ENCODE data around the gene LCN1.
A peak's percentile ranks its signal among the peaks of the same experiment; 100 is the strongest.

Gene LCN1

GRCh38 chr9:135488013-135488330, 33.3 kb upstream of the LCN1 start:
- no peak for DNase-seq (ENCODE audit: extremely low read depth in 1 of 2, low read depth in 1 of 2)

DNA sequence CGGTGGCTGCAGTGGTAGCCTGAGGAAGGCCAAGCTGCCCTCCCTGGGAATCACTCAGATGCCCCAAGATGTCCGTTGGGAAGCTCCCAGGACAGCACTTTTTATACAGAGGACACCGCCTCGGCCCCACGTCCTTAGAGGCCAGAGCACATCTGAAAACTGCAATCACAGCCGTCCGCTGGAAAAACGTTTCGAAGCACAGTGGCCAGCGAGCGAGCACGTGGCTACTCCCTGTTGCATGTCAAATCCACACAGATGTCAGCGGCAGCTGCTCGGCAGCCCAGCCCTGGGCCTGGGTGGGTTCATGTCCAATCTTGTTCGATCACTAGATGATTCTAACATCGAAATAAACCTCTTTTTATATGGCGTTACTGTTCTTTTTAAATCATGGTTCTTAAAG, 32.7 kb upstream of the LCN1 start:
- no peak for DNase-seq (ENCODE audit: extremely low read depth in 1 of 2, low read depth in 1 of 2)

- DNase-seq (ENCODE audit: extremely low read depth in 1 of 2, low read depth in 1 of 2): no peak
Measured at GRCh38 chr9:135489188-135489906, 31.9 kb upstream of the LCN1 start.

DNA sequence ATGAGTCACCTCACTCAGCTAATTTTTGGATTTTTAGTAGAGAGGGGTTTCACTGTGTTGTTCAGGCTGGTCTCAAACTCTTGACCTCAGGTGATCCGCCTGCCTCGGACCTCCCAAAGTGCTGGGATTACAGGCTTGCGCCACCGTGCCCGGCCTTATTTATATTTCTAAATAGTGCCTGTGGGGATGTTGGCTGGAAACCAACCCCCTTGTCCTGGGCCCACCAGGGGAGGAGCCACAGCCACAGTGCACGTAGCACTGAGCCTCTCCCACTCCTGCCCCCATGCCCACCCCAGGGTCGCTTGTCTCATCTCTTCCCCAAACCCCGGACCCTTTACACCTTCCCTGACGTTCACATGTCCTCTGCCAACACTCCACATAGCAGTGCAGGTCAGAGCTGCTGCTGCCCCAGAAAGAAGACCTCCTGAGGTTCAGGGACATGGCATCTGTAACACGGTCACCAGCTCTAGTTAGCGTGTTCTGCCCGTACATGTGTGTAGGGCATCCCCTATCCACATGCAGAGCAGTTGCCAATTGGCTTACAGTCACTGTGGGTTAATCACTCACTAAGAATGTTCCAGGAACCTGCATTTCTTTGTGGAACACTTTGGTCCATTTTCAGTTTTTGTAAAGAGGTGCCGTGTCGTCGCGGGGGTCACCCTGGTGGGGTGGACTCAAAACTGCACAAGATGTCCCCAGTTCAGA, 30.9 kb upstream of the LCN1 start:
- DNase-seq (ENCODE audit: extremely low read depth in 1 of 2, low read depth in 1 of 2): no peak

- no peak for DNase-seq (ENCODE audit: extremely low read depth in 1 of 2, low read depth in 1 of 2)
Measured at GRCh38 chr9:135490980-135491464, 30.2 kb upstream of the LCN1 start.

GRCh38 chr9:135491764-135492163, 29.5 kb upstream of the LCN1 start:
- no peak for DNase-seq (ENCODE audit: extremely low read depth in 1 of 2, low read depth in 1 of 2)

DNA sequence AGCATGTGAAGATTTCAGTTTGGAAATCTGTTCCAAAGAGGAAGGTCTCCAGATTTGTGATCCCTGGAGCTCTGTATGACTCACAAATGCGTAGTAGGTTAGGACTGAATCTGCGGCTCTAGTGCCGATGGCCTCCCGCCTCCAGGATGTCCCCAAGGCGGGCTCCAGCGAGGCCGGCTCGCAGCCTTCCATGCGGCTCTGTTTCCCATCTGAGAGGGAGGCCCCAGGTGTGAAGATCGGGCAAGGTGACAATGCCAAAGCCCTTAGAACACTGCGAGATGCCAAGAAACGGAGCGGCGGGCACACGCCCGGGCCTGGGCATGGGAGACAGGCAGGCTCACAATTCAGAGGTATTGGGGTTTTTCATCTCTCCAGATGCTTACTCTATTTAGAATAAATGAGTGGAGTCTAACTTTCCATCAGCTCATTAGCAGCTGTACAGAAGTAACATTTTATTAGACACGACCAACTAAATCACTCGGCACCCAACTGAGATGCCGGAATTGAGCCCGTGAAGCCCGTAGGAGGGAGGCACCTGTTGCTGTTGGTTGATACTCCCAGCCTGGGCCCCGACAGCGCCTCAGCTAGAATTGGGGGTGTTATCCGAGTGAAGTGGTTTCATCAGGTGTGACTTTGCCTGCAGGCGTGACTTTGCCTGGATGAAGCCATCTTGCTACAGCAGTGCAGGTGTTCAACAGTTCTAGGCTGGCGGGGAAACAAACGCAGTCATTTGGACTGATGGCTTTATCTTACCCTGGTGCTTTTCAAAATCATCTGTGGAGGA, 28.2 kb upstream of the LCN1 start:
- no peak for DNase-seq (ENCODE audit: extremely low read depth in 1 of 2, low read depth in 1 of 2)

- DNase-seq (ENCODE audit: extremely low read depth in 1 of 2, low read depth in 1 of 2): no peak
Measured at GRCh38 chr9:135494791-135495559, 26.3 kb upstream of the LCN1 start.

DNA sequence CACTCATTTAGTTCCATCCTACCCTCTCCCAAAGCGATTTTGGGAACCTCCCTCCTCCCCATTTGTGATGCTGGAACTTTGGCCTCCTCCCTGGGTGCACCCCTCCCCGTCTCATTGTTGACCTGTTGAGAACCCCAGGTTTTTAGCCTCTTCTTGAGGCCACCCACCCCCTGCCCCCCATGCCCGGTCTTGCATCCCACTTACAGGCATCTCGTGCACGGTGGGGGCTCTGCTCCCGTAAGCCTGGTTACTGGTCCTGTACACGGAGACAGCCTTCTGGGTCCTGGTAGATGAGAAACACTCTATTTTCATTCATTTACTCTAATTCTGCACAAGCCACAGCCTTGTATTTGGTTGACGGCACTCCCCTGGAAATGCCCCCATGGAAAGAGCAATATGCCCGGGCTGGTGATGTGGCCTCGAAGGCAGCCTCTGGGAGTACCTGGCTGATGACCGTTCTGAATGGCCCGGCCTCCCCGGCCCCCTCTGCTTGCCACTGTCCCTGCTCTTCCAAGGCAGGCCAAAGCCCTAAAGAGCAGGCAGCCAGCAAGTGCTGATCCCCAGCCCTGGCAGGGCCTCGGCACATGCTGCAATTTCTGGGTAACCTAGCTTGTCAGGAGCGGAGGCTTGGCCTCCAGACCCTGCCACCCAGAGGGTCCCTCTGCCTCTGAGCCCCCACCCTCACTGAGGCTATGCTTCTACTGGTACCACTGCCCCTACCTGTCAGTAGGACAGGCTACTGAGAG, 22.7 kb upstream of the LCN1 start:
- DNase-seq (ENCODE audit: extremely low read depth in 1 of 2, low read depth in 1 of 2): no peak

DNA sequence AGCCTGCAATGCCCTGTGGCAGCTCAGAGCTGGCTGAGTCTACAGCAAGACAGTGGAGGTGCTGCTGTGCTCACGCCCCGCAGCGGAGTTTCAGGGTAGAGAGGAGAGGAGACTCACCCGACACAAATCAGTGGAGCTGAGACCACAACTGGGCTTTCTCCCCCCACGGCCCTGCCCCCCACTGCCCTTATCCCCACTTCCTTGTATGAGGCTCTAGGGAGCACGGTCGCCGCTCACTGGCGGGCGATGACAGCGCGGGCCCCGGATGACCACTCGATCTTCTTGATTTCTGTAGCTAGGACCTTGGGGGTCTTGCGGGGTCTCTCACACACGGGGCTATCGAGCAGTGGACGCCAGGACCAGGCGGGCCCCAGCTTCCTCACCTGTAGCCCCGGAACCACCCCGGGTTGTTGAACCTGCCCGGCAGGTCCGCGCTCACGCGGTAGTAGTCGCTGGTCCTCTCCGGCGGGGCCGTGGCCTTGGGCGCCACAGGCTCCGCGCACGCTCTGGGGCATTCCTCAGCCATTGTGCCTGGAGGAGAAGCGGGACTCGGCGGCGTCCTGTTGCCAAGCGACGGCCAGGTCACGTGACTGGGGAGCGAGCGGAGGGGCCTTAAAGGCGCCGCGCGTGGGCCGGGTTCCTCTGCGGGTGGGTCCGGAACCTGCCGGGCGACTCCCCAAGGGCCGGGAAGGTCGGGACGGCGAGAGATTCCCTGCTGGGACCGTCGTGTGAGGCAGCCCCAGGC, 21.7 kb upstream of the LCN1 start:
- peak; percentile 72 to 82 for DNase-seq (ENCODE audit: extremely low read depth in 1 of 2, low read depth in 1 of 2)

GRCh38 chr9:135500071-135500524, 21.1 kb upstream of the LCN1 start:
- DNase-seq (ENCODE audit: extremely low read depth in 1 of 2, low read depth in 1 of 2): no peak

DNA sequence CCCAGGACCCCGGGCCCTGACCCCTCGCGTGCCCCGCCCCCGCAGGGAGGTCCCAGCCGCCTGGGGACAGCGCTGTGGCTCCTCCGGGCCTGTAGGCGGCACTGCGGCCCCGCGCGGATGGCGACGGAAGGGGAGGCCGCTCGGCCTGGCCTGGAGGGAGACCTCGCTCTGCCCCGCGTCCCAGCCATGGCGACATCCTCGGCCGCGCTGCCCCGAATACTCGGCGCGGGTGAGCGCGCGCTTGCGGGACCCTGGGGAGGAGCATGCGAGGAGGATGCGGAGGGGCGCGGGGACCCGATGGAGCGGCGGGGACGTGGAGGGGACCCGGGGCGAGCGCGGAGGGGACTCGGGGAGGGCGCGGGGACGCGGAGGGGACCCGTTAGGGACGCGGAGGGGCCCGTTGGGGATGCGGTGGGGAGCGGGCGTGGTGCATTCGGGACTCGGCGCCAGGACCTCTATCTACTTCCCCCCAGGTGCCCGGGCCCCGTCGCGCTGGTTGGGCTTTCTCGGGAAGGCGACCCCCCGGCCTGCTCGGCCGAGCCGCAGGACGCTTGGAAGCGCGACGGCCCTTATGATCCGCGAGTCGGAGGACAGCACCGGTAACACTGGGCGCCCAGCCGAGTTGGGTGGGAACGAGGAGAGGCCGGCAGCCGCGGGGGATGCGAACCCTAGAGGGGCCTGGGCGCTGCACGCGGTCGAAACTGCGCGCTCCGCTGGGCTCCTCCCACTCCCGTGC, 20.5 kb upstream of the LCN1 start, which contains the start of gene MRPS2:
MRPS2 (plus strand) TSS at position 158 of the 736 bp plus-strand sequence; CDS start at position 187, 29 bp downstream.
- DNase-seq (ENCODE audit: extremely low read depth in 1 of 2, low read depth in 1 of 2): peak; percentile 72 to 73

GRCh38 chr9:135501261-135502167, 19.7 kb upstream of the LCN1 start:
- peak in 1 of 2 donors; percentile 61 for DNase-seq (ENCODE audit: extremely low read depth in 1 of 2, low read depth in 1 of 2)

DNA sequence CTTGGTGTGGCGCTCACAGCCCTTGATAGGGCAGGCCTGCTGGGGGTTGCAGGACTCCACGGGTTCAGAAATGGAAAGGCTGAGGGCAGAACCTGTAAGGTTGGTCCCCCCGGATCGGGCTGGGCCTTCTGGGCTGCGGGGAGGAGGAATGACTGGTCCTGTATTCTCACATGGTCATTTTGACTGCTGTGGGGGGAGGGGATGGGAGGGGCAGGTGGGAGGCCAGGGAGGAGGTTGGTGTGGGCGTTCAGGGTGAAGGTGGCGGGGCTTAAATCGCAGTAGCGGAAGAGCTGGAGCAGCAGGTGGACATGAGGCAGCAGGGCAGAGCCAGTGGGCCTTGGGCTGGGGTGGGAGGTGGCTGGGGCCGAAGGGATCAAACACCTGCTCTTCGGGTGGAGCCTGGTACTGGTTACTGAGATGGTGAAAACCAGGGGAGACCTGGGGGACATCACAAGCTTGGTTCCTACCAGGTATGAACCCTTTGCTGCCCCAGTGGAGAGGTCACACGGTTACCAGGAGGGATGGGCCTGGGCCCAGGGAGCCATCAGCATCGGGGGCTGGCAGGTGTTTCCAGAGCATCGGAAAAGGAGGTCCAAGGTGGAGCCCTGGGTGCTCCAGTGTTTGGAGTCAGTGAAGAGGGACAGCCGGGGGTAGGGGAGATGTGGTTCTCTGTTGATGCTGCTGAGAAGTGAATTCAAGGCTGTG, 18.9 kb upstream of the LCN1 start:
- DNase-seq (ENCODE audit: extremely low read depth in 1 of 2, low read depth in 1 of 2): no peak

DNA sequence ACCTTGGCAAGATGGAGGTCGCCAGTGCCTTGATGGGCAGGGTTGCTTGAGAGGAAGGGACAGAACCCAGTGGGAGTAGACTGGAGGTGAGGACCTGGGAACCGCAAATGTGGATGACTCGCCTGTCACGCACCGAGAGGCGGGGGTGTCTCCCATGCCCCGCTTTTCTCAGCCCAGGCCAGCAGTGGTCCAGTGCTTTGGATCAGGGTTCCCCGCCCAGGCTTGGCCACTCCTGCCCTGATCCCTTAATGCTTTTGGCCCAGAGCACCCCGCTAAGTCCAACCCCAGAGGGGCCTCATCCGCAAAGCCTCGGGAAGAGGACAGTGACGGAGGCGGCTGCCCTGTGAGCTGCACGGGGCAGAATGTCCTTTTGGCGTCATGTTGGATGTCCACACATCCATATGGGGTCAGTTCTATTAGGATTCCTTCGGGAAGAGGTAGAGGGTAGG, 18.3 kb upstream of the LCN1 start:
- no peak for DNase-seq (ENCODE audit: extremely low read depth in 1 of 2, low read depth in 1 of 2)

DNA sequence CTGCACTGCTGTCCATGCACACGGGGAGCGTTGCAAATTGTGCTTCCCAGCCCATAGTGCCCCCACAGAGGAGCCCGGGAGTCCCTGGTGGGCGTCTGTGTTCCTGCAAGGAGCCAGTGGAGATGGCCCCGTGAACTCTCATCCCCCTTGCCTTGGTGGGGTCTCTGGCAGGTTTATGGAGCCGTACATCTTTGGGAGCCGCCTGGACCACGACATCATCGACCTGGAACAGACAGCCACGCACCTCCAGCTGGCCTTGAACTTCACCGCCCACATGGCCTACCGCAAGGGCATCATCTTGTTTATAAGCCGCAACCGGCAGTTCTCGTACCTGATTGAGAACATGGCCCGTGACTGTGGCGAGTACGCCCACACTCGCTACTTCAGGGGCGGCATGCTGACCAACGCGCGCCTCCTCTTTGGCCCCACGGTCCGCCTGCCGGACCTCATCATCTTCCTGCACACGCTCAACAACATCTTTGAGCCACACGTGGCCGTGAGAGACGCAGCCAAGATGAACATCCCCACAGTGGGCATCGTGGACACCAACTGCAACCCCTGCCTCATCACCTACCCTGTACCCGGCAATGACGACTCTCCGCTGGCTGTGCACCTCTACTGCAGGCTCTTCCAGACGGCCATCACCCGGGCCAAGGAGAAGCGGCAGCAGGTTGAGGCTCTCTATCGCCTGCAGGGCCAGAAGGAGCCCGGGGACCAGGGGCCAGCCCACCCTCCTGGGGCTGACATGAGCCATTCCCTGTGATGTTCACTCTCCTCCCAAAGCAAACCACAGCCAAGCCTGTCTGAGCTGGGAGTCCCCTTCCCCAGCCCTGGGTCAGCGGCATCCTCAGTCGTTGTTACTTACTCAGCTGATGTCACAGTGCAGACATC, 17.6 kb upstream of the LCN1 start:
- no peak for DNase-seq (ENCODE audit: extremely low read depth in 1 of 2, low read depth in 1 of 2)

Measured in stimulated activated CD8-positive, alpha-beta memory T cell treated with anti-CD3 and anti-CD28 coated beads, Interleukin-7, amount 100 ng/mL, for 48 hours (primary cell).